Fibroblast of the aortic adventitia (primary cell): ENCODE results near the gene PARPBP. TPM values are rescaled to one million over a fixed set of nuclear protein-coding genes. Genes with fewer than 3 reads are reported as not detected.
A peak's percentile ranks its signal among the peaks of the same experiment; 100 is the strongest.
"Not testable (repeated sequence)": the region's sequence is repeated elsewhere in the genome, so short reads cannot be mapped to it uniquely, and the experiment has no call there.

Experiments
- DNase-seq: peaks from one replicate; pipeline ENCODE4 v3.0.0-alpha.2; 2010; ENCODE audit warnings: low read depth
- H3K4me3 ChIP-seq: 2 replicates; pipeline ENCODE4 v1.5.1; 2011; ENCODE audit warnings: low read depth, mild to moderate bottlenecking, control low read depth, low read length, moderate library complexity
- total RNA-seq: library from RNA; depleted of rRNA; stranded (reverse); fragments of >200 nt; gene quantifications from 2 replicates; pipeline ENCODE4 v1.2.3, GENCODE V29; 2012; ENCODE audit warnings: low replicate concordance
- TF ChIP-seq, protein P1 (sequence below): IDR thresholded peaks from 2 replicates; pipeline ENCODE4 v1.5.1; 2011; ENCODE audit warnings: mild to moderate bottlenecking, low read length, control low read depth, inconsistent platforms; ENCODE audit not compliant: insufficient read depth

Gene PARPBP
- total RNA-seq, 1 donor = 15.8 TPM

DNA sequence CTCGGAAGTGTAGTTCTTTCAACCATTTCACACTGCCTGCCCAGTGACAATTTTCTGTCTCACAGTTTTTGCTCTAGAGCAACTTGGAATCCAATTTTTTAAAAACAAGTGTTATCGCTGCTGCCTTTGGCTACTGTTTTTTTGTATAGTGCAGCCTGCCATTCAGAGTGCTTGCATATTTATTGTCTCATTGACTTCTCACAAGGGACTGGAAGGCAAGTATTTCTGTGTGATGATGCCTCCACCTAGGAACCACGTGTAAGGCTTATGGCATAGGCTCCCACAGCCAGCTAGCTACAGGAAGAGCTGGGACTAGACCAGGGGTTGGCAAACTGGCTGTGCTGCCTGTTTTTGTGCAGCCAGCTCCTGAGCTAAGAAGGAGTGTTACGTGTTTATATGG is 903 bp downstream of the PARPBP start:
- DNase-seq = peak; percentile 17
- TF ChIP-seq, protein P1, sequence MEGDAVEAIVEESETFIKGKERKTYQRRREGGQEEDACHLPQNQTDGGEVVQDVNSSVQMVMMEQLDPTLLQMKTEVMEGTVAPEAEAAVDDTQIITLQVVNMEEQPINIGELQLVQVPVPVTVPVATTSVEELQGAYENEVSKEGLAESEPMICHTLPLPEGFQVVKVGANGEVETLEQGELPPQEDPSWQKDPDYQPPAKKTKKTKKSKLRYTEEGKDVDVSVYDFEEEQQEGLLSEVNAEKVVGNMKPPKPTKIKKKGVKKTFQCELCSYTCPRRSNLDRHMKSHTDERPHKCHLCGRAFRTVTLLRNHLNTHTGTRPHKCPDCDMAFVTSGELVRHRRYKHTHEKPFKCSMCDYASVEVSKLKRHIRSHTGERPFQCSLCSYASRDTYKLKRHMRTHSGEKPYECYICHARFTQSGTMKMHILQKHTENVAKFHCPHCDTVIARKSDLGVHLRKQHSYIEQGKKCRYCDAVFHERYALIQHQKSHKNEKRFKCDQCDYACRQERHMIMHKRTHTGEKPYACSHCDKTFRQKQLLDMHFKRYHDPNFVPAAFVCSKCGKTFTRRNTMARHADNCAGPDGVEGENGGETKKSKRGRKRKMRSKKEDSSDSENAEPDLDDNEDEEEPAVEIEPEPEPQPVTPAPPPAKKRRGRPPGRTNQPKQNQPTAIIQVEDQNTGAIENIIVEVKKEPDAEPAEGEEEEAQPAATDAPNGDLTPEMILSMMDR = no peak
- peak overlapping the region; percentile 86 for H3K4me3 ChIP-seq

DNA sequence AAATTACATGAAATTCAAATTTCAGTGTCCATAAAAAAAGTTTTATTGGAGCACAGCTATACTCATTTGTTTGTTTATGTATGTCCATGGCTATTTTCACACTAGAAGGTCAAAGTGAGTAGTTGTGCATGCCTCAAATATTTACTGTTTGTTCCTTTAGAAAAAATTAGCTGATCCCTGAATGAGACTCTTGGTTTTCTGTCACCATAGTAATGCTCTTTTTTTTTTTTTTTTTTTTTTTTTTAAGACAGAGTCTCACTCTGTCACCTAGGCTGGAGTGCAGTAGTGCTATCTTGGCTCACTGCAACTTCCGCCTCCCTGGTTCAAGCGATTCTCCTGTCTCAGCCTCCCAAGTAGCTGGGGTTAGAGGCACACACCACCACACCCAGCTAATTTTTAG is 1.3 kb downstream of the PARPBP start:
- not testable (repeated sequence) for DNase-seq, H3K4me3 ChIP-seq

DNA sequence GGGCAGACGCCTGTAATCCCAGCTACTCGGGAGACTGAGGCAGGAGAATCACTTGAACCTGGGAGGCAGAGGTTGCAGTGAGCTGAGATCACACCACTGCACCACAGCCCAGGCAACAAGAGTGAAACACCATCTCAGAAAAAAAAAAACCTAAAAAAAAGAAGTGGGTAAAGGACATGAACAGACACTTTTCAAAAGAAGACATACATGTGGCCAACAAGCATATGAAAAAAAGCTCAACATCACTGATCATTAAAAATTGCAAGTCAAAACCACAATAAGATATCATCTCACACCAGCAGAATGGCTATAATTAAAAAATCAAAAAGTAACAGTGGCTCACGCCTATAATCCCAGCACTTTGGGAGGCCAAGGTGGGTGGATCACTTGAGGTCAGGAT is 10.7 kb downstream of the PARPBP start:
- H3K4me3 ChIP-seq, DNase-seq: not testable (repeated sequence)

DNA sequence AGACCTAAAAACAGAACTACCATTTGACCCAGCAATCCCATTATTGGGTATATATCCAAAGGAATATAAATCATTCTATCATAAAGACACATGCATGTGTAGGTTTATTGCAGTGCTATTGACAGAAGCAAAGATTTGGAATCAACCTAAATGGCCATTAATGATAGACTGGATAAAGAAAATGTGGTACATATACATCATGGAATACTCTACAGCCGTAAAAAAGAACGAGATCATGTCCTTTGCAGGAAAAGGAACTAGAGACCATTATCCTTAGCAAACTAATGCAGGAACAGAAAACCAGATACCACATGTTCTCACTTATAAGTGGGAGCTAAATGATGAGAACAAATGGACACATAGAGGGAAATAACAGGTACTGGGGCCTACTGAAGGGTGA is 11.5 kb downstream of the PARPBP start:
- not testable (repeated sequence) for DNase-seq, H3K4me3 ChIP-seq

GRCh38 chr12:102137619-102138018 is 17.6 kb downstream of the PARPBP start:
- H3K4me3 ChIP-seq, DNase-seq: not testable (repeated sequence)

DNA sequence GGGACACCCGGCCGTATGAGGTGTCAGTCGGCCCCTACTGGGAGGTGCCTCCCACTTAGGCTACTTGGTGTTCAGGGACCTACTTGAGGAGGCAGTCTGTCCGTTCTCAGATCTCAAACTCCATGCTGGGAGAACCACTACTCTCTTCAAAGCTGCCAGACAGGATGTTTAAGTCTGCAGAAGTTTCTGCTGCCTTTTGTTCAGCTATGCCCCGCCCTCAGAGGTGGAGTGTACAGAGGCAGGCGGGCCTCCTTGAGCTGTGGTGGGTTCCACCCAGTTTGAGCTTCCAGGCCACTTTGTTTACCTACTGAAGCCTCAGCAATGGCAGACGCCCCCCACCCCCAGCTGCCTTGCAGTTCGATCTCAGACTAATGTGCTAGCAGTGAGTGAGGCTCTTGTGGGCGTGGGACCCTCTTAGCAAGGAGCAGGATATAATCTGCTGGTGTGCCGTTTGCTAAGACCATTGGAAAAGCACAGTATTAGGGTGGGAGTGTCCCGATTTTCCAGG is 22.9 kb downstream of the PARPBP start:
- not testable (repeated sequence) for DNase-seq, H3K4me3 ChIP-seq

GRCh38 chr12:102144221-102144620 is 24.2 kb downstream of the PARPBP start:
- H3K4me3 ChIP-seq = no peak overlapping the region
- peak; percentile 8 for DNase-seq
- TF ChIP-seq, protein P1 = no peak

- not testable (repeated sequence) for DNase-seq, H3K4me3 ChIP-seq
Measured at GRCh38 chr12:102147062-102147587, 27.1 kb downstream of the PARPBP start.

DNA sequence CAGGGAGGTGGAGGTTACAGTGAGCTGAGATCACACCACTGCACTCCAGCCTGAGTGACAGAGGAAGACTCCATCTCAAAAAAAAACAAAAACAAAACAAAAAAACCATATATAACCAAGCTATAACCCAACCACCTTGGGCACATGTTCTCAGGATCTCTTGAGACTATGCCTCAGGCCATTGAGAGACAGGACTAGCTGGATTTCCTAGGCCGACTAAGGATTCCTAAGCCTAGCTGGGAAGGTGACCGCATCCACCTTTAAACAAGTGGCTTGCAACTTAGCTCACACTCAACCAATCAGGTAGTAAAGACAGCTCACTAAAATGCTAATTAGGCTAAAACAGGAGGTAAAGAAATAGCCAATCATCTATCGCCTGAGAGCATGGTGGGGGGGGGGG is 35.2 kb downstream of the PARPBP start:
- not testable (repeated sequence) for H3K4me3 ChIP-seq, DNase-seq

DNA sequence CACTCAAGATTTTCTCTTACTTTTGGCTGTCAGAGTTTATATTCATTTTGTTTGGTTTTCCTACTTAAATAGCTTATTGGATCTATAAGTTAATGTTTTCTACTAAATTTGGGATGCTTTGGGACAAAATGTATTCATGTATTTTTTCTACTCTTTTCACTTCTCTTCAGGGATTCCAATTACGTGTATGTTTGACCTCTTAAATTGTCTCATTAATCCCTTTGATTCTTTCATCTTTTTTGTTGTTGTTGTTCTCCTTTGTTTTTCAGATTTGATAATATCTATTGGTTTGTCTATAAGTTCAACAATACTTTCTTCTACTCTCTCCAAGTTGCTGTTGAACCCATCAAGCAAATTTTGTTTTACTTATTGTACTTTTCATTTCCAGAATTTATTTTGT is 43.4 kb downstream of the PARPBP start:
- no peak for DNase-seq
- H3K4me3 ChIP-seq = no peak overlapping the region
- TF ChIP-seq, protein P1 = no peak
